NOMO-1 (cell line): ENCODE measurements around the gene VASP.
A peak's percentile ranks its signal among the peaks of the same experiment; 100 is the strongest.

ENCODE experiments used
- DNase-seq, 2 experiments: peaks; one replicate each; lab custom pipeline; 2025; ENCODE audit not compliant: unreplicated experiment in 2 of 2; lab: John Stamatoyannopoulos, UW

The VASP gene

DNA sequence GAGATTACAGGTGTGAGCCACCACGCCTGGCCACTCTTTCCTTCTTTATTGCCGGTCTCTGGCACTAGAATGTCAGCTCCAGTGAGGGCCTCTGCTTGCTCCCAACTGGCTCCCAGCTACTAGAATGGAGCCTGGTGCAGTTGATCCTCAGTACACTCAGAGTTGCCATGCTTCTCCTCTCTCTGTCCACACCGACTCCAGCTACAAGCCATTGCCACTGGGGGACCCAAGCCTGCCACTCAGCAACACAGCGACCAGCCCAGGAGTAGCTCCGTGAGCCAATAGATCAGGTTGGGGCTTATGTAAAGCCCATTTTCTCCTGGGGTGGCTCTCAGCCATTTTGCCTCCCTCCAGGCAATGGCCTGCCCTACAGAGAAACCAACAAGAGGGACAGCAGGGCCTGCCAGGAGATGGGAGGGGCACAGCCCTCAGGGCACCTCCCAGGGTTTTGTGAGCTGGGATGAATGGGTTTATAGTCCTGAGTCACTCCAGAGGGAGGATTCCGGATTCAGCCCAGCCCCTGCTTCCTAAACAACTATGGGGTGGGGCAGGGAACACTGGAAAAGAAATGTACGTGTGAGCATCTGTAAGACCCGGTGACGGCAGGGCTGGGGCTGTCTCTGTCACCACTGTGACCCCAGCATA lies 40.8 kb downstream of the VASP start:
- no peak for DNase-seq

- DNase-seq = no peak
Observed at GRCh38 chr19:45553464-45553863, 46.2 kb downstream of the VASP start.

GRCh38 chr19:45554481-45554880 lies 47.2 kb downstream of the VASP start:
- DNase-seq = no peak

- no peak for DNase-seq
Observed at GRCh38 chr19:45556835-45557234, 49.6 kb downstream of the VASP start.

DNA sequence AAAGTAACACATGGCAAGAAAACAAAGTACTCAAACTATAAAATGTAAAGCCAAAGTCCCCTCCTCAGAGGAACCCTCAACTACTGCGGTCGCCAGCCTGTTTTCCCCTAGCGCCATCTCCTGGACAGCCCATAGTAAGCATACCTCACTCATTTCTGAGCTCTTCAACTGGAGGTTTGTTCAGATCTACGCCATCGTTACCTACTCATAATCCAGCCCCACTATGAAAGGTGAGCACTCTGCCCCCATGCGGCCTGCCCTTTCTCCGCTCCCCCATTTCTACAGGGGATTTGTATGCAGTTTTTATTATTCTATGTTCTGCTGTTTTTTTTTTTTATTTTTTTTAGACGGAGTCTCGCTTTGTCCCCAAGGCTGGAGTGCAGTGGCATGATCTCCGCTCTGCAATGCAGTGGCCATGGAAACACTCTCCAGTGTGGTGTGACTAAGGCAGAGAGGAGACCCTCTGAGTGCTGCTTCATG lies 51.2 kb downstream of the VASP start:
- DNase-seq = peak; percentile 64 to 76

DNA sequence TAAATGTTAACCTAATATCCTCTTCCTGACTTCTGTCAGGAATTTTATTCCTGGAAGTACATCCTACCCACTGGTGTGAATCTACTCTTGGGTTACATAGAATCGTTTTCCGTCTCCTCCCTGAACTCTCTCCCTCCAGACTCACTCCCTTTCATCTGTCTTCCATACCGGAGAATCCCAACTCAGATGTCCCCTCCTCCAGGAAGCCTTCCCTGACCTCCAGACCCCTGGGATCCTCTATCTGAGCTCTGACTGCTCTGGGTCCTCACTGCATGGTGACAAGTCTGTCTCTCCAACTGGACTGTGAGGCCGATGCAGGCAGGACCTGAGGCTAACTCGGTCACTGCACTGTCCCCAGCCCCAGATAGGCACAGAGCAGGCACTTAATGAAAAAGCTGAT lies 52.8 kb downstream of the VASP start:
- no peak for DNase-seq

DNA sequence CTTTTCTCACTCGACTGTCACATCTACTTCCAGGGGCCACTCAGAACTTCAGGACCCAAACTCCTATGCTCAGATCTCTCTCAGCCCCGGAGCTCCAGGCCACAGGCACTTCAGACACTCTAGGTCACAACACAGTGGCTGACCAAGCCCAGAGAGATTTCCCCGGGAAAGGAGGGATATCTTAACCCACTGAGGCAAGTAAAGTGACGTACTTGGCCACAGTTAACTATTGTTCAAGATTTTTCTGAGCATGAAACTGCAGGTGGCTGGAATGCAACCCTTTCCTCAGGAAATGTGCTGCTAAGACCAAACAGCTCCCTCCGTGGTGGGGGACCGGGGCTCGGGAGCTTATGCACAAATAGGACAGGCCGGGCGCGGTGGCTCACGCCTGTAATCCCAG lies 53.4 kb downstream of the VASP start:
- DNase-seq = no peak

DNA sequence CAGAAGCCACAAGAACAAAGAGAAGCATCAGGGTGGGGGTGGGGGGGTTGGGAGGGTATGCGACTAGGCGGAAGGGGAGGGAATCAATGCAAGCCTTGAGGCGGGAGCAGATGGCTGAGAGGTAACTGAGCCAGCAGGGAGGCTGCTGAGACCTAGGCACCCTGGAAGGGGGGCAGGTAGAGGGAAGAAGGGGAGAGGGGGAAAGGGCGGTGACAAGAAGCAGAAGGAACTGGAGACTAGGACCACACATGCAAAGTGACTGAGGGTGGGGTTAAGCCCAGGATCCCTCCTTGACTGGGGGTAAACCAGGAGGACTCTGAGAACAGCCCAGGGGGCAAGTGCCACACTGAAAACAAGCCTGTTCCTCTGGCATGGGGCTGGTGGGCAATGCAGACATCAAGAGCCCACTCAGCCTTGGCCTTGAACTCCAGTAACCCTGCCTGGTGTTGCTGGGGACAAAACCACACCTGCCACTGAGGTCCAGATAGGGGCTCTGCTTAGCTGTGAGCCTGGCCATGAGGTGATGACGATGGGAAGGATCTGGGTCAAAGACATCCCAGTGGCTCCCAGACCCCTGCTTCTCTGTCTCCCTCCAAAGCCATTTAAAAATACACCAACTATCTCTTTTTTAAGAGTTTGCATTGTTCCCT lies 57.0 kb downstream of the VASP start:
- DNase-seq = no peak

- no peak for DNase-seq
Observed at GRCh38 chr19:45567609-45568008, 60.3 kb downstream of the VASP start.

GRCh38 chr19:45568732-45569131 lies 61.5 kb downstream of the VASP start:
- no peak for DNase-seq

GRCh38 chr19:45569619-45570421 lies 62.5 kb downstream of the VASP start:
- DNase-seq = peak; percentile 5 to 6

DNA sequence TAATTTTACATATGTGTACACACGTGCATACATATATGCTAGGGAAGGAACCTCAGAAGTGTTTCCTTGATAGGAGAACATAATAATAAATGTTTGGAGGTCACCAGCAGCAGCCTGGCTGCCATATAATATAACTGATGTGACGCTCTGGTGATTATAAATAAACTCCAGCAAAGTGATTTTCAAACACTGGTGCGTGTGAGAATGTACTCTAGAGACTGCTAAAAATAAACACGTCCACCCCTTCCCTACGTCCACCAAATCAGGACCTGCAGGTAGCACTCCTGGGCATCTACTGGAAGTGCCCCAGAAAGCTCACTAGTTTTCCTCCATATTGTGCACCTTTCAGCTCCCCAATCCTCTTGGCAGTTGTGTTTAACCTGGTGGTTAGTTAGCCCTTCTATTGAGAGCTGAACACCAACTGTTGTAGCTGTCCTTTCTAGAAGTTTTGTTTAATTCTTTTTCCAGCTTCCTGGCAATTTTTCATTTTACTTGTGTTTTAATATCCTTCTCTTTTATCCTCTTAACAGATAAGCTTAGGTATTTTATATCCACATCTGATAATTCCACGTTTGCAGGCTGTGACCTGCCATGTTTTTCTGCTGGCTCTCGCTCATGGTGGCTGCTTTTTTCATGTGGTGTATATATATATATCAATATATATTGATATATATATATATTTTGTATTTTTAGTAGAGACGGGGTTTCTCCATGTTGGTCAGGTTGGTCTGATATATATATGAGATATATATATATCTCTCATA lies 64.4 kb downstream of the VASP start:
- DNase-seq = no peak

GRCh38 chr19:45574526-45574925 lies 67.2 kb downstream of the VASP start:
- no peak for DNase-seq

- DNase-seq = no peak
Observed at GRCh38 chr19:45575216-45575615, 67.9 kb downstream of the VASP start.
